Measurements from ENCODE around the gene LUC7L2.
A peak's percentile ranks its signal among the peaks of the same experiment; 100 is the strongest.
"Not testable (repeated sequence)": the region's sequence is repeated elsewhere in the genome, so short reads cannot be mapped to it uniquely, and the experiment has no call there.

LUC7L2 gene, protein sequence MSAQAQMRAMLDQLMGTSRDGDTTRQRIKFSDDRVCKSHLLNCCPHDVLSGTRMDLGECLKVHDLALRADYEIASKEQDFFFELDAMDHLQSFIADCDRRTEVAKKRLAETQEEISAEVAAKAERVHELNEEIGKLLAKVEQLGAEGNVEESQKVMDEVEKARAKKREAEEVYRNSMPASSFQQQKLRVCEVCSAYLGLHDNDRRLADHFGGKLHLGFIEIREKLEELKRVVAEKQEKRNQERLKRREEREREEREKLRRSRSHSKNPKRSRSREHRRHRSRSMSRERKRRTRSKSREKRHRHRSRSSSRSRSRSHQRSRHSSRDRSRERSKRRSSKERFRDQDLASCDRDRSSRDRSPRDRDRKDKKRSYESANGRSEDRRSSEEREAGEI

DNA sequence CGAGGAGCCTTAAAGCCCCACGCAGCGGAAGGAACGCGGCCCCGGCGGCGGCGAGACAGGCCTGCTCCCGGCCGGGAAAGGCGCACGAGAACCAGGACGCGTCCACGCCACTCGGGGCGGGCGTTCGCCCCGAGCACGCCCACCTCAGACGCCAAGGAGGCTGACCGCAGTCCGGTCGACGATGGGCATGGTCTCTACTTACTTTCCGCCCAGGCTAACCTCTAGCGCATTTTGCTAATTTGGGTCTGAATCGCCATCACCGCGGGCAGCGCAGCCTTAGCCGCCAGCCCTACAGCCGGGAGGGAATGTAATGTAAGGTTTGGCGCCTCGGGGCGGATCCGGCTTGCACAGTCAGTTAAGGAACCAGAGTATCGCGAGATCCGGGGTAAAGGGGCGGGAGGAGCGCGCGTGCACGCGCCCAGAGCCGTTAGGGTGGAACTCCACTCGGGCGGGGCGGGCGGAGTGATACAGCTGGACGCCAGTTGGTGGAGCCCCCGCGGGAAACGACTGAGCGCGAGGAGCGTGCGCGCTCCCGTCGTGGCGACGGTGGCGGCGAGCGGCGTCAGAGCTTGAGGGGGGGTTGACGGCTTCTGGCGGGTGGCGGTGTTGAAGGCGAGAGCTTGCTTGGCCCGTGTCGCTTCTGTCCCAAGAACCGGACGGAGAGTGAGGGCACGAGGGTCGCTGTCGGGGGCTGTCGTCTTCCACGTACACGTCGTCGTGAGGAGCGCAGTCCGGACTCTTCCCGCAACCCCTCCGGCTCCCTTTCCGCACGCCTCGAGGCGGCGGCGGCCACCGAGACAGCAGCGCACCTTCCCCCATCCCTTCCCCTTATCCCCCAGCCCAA is at the start of gene LUC7L2:
LUC7L2 (plus strand) TSS at position 529 of the 844 bp plus-strand sequence. CDS start 368 bp downstream, outside the sequence.
- DNase-seq (ENCODE audit: low read depth in 2 of 2), result peak; percentile 97 to 98

DNA sequence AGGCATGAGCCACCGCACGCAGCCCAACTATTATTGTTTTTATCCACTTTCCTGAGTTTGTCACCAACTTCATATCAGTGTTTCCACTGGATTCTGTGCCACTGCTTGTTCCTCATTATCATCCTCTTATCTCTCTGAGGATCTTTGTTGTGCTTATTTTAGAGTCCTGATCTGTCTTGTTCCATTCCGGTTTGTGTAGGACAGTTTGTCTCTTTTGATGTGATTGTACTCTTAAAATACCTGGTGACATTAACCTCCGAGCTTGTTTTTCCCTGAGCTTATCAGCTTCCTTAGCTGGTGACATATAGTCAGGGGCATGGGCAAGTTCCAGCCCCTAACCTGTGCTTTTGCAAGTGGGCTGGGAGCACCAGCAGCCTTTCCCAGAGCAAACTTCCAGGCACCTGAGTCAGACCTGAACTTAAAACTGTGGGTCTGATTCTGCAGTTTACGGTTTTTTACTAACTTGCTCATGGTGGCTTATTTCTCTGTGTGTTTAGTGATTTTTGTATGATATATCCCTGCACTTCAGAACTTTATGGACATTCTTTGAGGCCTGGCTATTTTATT is 41.7 kb upstream of the LUC7L2 start:
- no peak for DNase-seq (ENCODE audit: low read depth in 2 of 2)

DNA sequence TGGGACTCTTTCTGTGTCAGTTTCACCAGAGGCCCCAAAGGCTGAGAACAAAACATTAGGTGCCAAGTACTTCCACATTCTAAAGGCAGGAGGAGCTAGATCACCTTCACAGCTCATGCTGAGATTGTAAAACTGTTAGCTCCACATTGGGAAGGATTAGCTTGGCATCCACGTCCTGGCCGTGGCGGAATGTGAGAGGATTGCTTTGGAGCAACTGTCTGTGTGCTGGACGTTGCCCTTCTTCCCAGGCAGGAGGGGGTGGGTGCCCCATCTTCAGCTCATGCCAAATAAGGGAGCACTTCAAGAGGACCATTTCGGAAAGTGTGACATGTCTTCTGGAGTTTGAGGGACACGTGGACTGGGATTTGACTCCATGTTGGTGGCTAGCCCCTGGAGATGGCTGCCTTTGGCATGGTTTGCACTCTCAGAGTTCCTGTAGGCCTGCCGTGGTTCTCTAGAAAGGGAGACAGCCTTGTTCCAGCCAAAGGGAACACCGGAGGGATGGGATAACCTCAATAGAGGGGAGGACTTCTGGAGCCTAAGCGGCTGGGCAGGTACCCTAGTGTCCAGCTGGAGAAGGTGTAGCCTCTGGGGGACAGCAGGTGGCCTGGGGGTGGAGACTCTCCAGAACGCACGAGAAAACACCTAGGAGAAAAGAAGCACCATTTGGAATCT is 38.5 kb upstream of the LUC7L2 start:
- no peak for DNase-seq (ENCODE audit: low read depth in 2 of 2)

DNA sequence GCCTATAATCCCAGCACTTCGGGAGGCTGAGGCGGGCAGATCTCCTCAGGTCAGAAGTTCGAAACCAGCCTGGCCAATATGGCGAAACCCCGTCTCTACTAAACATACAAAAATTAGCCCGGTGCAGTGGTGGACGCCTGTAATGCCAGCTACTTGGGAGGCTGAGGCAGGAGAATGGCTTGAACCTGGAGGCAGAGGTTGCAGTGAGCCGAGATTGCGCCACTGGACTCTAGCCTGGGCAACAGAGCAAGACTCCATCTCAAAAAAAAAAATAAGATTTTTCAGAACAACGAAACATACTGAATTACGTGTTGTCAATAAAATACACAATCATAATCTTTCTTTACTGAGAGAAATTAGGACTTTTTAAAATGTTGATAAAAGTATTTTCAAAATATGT is 35.0 kb upstream of the LUC7L2 start:
- not testable (repeated sequence) for DNase-seq (ENCODE audit: low read depth in 2 of 2)

DNA sequence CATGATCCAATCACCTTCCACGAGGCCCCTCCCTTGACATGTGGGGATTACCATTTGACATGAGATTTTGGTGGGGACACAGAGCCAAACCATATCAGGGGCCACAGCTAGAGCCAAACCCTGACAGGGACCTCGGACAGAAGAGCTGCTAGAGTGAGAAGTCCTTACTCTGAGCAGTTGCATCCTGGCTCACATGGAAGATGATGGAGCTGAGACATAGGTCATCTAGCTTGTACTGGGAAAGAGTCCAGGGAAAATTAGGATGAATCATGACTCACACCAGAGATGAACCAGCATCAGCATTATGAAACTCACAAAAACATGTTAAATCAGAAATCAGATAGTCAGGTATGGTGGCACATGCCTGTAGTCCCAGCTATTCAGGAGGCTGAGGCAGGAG is 31.3 kb upstream of the LUC7L2 start:
- DNase-seq (ENCODE audit: low read depth in 2 of 2), result no peak

DNA sequence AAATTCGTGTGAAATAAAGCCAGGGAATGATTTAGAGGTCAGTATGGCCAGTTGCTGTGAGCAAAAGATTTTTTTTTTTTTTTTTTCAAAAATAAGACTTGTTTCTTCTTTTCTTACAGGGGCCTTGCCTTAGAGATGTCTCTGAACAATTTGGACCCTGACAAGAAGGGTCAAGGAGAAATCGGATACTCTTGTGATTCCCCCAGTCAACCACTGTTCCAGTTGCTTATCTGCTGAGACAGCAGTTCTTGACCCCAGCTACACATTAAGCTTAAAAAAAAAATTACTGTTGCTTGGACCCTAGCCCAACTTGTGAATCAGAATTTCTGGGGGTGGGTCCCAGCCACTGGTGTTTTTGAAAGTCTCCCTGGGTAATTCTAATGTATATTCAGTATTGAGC is 30.6 kb upstream of the LUC7L2 start:
- DNase-seq (ENCODE audit: low read depth in 2 of 2), result no peak

DNA sequence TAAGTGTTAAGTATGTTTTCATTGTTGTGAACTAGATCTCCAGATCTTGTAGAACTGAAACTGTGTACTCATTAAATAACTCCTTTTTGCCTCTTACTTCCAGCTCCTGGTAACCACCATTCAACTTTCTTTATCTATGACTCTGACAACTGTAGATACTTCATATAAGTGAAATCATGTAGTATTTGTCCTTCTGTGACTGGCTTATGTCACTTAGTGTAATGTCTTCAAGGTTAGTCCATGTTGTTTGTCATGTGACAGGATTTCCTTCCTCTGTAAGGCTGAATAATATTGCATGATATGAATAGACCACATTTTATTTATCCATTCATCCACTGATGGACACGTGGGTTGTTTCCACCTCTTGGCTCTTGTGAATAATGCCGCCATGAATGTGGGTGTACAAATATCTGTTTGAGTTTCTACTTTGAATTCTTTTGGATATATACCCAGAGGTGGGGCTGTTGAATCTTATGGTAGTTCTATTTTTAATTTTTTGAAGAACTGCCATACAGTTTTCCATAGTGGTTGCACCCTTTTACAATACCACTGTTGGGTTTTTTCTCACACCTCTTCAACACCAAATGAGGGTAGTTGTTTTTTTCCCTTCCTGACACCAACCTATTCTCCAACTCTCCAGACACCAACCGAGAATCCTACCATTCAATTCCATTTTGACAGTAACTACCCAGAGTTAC is 29.2 kb upstream of the LUC7L2 start:
- DNase-seq (ENCODE audit: low read depth in 2 of 2), result no peak

DNA sequence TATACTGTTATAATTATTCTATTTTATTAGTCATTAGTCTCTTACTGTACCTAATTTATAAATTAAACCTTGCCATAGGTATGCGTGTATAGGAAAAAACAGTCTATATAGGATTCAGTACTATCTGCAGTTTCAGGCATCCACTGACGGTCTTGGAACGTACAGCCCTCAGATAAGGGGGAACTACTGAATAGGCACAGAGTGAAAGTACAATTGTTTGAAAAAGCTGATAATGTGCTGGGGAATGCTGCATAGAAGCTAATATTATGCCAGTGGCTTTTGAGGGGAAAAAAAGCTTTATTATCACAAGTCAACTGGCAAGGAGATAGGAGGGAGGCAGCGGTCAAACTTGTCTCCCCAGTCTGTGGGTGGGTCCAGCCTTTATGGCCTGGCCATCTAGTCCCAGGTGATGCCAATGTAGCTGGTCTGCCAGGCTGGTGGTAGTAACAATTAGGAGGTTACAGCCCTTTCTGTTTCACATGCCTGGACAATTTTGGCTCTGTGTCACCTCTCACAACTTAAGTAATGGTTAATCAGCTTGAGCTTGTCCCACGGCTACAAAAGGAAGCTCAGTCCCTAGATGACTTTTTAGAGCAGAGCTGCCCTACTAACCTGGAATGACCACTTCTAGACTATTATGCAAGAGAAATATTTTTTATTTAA is 26.9 kb upstream of the LUC7L2 start:
- DNase-seq (ENCODE audit: low read depth in 2 of 2), result no peak

DNA sequence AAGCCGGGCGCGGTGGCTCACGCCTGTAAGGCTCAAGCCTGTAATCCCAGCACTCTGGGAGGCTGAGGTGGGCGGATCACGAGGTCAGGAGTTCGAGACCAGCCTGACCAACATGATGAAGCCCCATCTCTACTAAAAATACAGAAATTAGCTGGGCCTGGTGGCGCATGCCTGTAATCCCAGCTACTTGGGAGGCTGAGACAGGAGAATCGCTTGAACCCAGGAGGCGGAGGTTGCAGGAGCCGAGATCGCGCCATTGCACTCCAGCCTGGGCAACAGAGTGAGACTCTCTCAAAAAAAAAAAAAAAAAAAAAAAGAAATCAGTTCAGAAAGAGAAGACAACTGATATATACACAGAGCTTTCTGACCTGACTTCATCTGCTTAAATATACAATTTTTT is 26.3 kb upstream of the LUC7L2 start:
- DNase-seq (ENCODE audit: low read depth in 2 of 2), result not testable (repeated sequence)

DNA sequence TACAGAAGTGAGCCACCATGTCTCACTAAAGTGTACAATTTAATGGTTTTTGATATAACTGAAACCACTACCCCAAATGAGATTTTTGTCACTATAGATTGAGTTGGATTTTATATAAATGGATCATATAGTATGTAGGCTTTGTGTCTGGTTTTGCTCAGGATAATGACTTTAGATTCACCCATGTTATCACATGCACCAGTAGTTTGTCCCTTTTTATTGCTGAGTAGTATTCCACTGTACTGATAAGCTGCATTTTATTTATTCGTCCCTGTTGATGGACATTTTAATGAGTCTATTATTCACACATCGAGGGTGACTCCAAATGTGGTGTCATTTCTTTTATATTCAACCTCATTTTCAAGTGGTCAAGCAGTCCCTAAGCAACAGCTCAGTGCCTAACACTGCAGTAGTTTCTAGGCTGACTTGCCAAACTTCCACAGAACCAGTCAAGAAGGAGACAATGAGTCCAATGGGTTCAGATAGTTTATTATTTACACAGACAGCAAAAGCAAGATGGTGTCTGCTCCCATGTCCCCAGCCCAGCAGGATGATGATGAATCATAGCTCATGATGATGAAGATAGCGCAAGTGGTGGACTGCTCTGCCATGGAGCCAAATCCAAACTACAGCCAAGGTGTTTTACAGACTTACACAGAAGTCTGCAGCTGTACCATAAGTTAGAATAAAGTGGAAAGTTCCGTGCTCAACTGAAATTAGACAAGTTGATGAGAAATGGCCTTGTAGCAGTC is 25.1 kb upstream of the LUC7L2 start:
- DNase-seq (ENCODE audit: low read depth in 2 of 2), result no peak

DNA sequence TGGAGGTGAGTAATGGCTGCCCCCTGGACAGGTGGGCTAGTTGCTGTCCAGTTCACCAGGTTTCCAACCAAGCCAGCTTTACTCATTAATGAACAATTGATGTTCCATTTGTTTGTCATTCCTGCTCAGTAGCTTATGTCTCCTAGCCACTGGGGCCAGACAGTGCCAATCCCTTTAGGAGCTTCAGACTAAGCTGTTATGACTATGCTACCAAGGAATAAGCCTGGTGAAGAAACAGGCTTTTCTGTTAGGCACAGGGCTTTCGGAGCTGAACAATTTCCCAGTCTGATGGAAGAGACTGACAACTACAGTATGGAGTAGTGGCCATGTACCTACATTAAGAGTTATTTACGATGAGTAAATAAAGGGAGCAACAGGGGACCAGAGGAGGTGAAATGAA is 20.7 kb upstream of the LUC7L2 start:
- DNase-seq (ENCODE audit: low read depth in 2 of 2), result no peak

DNA sequence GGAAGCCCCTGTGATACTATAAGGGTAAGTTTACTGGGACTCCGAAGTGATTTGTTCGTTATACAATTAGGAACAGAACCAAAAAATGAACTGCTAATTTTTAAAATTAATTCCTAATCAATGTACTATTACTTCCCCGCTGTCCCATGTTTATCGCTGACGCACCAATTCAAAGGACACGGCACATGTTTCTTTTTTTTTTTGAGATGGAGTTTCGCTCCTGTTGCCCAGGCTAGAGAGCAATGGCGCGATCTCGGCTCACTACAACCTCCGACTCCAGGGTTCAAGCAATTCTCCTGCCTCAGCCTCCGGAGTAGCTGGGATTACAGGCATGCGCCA is 20.0 kb upstream of the LUC7L2 start:
- no peak for DNase-seq (ENCODE audit: low read depth in 2 of 2)

DNA sequence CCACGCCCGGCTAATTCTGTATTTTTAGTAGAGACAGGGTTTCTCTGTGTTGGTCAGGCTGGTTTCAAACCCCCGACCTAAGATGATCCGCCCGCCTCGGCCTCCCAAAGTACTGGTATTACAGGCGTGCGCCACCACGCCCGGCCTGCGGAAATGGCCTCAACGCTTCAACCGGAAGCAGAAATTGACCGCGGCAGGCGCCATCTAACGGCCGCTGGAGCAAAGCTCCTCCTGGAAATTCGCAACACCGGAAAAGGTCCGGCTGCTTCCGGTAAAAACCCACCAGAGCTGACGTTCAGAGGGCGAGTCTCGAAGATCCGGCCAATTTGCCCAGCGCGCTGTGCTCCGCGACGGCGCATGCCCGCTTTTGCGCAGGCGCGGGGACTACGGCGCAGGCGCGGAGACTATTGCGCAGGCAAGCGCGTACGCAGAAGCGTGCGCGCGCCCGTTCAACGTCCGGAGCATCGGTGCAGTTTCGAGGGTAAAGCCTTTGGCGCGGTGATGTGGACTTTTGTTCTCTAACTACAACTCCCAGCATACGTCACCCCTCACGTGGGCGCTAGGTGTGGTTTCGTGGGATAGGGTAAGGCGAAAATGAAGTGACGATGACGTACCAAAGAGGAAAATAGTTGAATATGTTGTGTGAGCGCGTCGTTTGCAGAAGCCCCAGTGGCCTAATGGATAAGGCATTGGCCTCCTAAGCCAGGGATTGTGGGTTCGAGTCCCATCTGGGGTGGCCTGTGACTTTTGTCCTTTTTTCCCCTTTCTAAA is 19.5 kb upstream of the LUC7L2 start:
- peak; percentile 94 to 96 for DNase-seq (ENCODE audit: low read depth in 2 of 2)

DNA sequence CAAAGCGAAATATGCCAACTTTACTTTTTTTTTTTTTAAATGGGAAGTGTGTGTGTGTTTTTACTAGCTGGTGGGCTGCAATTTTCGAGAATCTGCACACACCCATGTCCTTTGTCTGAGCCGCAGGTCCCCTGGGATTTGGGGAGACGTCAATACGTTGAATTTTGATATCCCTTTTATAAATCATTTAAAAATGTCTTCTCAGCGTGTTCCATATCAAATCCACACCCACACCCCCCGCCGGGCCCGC is 19.0 kb upstream of the LUC7L2 start:
- no peak for DNase-seq (ENCODE audit: low read depth in 2 of 2)

DNA sequence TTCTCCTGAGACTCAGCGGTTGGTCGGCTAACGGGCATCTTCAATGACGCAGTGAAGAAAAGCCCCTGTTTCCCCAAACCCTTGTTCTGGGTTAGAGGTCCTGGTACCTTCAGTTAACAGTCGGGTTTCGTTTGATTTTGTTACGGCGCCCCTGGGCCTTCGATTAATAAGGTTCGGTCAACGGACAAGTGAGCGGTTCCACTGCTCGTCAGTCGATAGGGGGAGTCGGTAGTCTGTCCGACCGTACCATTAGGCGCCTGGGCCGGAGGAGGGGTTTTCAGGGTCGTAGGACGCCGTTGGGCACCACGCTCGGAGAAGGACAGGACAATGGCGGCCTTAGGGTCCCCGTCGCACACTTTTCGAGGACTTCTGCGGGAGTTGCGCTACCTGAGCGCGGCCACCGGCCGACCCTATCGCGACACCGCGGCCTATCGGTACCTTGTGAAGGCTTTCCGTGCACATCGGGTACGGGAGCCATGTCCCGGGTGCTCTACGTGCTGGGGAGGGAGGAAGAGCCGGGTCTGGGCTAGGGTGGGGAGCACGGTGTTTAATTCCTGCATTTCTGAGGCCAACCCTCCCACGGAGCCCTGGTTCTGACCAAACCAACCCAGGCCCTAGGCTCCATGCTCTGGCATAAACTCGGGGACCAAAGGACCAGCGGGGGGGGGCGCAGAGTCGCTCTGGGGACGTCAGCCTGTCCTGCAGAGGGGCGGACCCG is 18.5 kb upstream of the LUC7L2 start, which contains the start of gene FMC1:
FMC1 (plus strand) TSS at position 280 of the 718 bp plus-strand sequence; CDS start at position 328, 48 bp downstream.
- DNase-seq (ENCODE audit: low read depth in 2 of 2), result peak; percentile 59 to 63

DNA sequence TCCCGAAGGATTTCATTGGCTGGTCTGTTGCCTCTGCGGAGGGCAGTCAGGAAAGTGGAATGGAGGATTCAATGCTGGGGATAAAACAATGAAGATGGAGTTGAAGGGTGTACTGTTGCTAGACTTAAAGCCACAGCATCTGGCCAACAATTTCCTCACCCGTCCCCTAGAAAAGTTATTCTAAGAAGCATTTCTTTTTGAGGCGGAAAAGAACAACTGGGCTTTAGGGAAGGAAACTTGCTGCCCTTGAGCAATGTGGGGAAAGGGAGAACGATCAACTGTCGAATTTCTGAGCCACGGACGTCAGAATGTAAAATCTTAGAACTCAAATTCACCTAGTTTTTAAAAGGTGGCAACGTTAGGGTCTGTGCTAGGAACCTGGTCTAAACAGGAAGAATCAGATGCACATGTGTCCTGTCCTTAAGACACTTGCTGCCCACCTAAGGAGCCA is 17.9 kb upstream of the LUC7L2 start:
- no peak for DNase-seq (ENCODE audit: low read depth in 2 of 2)

DNA sequence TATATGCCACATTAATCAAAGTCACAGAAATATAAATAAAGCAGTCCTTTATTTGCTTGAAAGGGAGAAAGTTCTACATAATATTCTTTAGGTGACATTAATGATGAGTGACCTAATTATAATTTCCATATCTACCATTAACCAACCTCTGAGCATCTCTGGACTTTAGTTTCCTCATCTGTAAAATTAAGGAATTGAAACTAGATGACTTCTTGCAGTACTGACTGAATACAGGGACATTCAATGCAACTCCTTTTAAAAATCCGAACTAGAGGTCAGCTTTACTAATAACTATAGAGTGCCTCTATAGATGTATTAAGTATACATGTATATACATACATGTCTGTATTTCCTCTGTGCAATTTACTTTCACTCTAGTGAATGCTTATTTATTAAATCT is 14.7 kb upstream of the LUC7L2 start:
- DNase-seq (ENCODE audit: low read depth in 2 of 2), result no peak

DNA sequence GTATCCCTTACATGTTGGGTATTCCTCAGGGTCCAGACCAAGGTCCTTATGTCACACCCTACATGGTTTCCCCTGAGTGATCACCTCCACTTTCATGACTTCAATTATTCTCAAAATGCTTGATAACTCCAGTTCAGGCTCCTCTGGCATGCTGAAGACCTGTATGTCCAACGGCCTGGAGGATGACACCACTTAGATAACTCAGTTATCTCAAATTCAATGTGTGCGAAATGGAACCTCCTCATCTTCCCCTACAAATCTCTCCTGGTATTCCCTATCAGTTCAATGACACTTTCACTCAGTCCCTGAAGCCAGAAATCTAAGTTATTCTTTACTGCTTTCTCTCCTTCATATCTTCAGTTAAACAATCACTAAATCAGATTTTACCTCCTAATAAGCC is 8.7 kb upstream of the LUC7L2 start:
- DNase-seq (ENCODE audit: low read depth in 2 of 2), result no peak

DNA sequence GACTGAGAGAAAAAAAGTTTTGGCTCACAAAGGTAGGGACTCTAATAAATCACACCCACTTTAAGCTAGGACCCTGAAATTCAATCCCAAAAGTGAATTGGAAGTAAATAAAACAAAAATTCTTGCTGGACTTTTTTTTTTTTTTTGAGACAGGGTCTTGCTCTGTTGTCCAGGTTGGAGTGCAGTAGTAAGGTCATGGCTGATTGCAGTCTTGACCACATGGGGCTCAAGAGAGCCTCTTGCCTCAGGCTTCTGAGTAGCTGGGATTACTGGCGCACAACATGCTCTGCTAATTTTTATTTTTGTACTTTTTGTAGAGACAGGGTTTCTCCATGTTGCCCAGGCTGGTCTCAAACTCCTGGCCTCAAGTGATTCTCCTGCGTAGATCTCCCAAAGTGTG is 5.0 kb upstream of the LUC7L2 start:
- DNase-seq (ENCODE audit: low read depth in 2 of 2), result no peak

Data from stimulated activated CD4-positive, alpha-beta T cell treated with anti-CD3 and anti-CD28 coated beads, Interleukin-1b, Interleukin-23, amount 100 ng/mL, for 1 hour (primary cell).